Lung microvascular endothelial cell (primary cell): ENCODE data around the gene ZNF777. TPM values are rescaled to one million over a fixed set of nuclear protein-coding genes. Genes with fewer than 3 reads are reported as not detected.
"Not testable (repeated sequence)": the region's sequence is repeated elsewhere in the genome, so short reads cannot be mapped to it uniquely, and the experiment has no call there.

Source experiments
- DNase-seq, 2 donors: peaks; one replicate each; pipeline versions ENCODE4 v3.0.0 to v3.0.0-alpha.2; 2010; ENCODE audit warnings: low read depth in 2 of 2
- total RNA-seq: library from RNA; depleted of rRNA; stranded (reverse); fragments of >200 nt; gene quantifications from 2 replicates; pipeline ENCODE4 v1.2.1, GENCODE V29; 2014

The ZNF777 gene
- 2.4 and 2.6 TPM in 2 replicates for total RNA-seq

DNA sequence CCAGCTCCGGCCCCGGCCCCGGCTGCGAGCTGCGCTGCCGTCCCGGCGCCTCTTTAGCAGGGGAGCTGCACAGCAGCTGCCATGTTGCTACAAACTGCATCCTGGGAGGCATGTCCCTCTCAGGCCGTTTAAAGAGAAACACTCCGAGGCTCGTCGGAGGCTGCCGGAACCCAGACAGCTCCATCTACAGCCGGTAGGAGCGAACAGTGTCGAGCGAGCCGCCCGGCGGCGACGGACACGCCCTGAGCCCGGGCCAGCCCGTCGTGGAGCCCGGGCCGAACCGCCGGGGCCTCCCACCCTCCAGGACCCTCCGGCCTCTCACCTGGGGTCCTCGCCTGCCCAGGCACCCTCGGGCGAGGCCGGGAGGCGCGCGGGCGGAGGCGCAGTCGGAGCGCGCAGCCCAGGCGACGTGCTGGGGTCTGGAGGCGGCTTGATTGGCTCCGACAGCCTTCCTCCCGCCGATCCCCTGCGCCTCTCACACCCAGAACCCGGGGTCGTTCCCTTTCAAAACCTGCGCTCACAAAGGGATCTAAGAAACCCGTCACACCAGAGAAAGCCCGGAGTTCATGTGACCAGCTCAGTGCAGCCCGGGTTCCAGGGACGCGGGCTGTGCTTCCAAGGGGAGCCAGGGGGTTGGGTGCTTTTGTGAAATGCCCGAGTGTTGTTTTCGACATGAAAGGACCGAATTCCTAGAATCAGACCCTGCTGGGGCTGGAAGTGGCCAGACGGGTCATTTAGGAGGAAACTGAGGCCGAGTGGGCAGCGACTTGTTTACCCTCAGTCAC lies at the start of gene ZNF777:
TSS of gene ZNF777 (minus strand) at position 570 of the 785 bp plus-strand sequence. CDS start 5,040 bp downstream, outside the sequence.
- DNase-seq, result peak; percentile 86 to 90

DNA sequence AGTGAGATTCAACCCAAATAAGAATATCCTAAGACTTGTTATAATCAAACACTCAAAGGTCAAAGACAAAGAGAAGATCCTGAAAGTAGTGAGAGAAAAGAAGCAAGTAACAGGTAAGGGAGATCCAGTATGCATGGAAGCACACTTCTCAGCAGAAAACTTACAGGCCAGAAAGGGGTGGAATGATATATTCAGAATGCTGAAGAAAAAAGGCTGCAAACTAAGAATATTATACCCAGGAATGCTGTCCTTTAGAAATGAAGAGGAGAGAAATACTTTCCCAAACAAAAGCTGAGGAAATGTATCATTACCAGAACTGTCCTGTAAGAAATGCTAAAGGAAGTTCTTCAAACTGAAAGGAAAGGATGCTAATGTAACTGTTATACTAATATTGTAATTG lies 49.4 kb upstream of the ZNF777 start:
- DNase-seq, result no peak

GRCh38 chr7:149509774-149510173 lies 48.9 kb upstream of the ZNF777 start:
- DNase-seq, result no peak

GRCh38 chr7:149505551-149505950 lies 44.7 kb upstream of the ZNF777 start:
- DNase-seq, result no peak

DNA sequence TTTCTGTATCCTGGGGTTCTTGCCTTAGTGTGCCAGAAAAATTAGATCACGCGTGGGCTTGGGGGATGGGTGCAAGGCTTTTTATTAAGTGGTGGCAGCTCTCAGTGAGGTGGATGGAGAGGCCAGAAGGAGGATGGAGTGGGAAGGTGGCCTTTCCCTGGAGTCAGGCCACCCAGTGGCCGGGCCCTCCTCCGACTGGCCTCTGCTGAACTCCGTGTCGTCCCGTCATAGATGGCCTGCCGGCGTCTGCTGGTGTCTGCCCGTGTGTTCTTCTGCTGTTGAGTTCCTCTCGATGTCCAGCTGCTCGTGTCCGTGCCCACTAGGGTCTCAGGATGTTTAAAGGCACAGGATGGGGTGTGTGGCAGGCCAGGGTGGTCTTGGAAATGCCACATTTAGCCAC lies 40.8 kb upstream of the ZNF777 start:
- DNase-seq, result no peak

GRCh38 chr7:149500910-149501309 lies 40.0 kb upstream of the ZNF777 start:
- DNase-seq, result no peak

GRCh38 chr7:149500201-149500600 lies 39.3 kb upstream of the ZNF777 start:
- DNase-seq, result no peak

DNA sequence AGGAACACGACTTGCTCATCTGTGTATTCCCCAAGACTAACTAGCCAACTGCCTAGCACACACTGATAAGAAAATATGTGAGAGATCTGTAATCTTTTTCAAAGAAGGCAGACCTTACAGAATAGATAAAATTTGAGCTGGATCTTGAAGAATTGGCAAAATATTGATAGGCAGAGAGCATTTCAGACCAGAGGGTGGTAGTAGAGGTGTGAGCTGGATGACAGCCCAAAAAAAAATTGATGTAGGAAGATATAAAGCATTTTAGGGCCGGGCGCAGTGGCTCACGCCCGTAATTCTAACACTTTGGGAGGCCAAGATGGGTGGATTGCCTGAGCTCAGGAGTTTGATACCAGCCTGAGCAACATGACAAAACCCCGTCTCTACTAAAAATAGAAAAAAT lies 37.9 kb upstream of the ZNF777 start:
- no peak for DNase-seq

DNA sequence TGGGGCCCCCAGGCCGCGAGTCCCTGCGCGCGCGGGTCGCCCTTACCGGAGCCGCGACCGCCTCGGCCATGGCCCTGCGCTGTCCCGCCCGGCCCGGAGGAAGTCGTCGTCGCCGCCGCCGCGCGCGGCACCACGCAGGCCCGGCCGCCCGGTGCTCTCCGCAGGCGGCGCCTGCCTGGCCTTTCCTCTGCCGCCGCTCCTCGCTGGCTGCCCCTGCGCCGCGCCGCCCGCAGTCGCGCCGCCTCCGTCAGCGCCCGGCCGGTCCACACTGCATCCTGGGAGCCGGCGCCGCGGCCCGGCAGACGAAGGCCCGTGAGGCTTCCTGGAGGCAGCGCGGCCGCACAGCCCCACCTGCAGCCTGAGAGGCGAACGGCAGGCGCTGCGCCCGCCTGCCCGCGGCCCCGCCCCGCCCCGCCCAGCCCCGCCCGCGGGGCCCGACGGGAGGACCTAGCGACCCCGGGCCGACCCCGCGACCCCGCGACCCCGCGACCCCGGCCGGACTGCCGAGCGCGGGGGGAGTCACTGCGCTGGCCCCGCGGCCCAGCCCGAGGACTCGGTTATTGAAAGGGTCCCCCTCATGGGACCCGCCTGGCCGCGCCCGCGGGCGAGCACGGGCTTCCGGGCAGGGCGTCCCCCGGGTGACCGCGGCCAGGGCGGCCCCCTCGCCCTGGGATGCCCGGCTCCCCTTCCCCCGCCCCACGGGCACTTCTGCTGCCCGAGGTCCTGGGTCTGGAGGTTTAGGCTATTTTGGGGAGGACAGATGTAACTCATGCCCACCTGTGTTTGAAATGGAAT lies 36.8 kb upstream of the ZNF777 start, which contains the start of gene ZNF746:
TSS of gene ZNF746 (minus strand) at position 343 of the 795 bp plus-strand sequence. CDS start at position 70, 273 bp downstream.
- DNase-seq, result peak; percentile 83 to 84

DNA sequence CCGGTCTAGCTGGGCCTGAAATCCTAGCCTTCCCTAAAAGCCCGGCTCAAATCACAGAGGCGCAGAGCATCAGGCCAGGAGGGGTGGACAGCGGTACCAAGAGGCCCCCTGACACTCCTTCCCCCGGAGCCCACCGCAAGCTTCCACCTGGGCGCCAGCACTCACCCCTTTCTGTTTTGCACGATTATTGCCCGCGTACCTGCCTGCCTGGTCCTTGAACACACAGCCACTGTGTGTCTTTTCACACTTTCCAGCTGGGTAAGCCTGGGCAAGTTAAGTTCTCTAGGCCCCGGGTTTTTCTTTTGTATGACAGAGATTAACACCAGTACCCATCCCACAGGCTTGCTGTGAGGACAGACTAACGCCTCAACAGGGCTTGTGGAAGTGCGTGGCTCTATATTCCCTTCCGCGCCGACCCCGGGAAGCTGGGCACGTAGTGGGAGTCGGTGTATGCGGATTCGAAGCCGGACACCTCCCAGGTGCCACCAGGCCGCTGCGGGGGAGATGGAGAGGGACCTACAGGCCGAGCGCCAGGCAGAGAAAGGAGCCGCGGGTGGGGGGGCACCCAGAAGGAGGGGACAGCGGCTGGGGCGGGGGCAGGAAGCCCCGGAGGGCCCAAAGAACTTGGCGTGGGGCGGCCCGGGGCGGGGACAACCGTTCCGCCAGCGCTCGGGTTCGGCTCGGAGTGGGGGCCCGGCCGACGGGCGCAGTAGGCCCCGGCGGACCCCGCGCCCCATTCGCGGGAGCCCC lies 36.0 kb upstream of the ZNF777 start:
- DNase-seq, result peak; percentile 45 to 54

DNA sequence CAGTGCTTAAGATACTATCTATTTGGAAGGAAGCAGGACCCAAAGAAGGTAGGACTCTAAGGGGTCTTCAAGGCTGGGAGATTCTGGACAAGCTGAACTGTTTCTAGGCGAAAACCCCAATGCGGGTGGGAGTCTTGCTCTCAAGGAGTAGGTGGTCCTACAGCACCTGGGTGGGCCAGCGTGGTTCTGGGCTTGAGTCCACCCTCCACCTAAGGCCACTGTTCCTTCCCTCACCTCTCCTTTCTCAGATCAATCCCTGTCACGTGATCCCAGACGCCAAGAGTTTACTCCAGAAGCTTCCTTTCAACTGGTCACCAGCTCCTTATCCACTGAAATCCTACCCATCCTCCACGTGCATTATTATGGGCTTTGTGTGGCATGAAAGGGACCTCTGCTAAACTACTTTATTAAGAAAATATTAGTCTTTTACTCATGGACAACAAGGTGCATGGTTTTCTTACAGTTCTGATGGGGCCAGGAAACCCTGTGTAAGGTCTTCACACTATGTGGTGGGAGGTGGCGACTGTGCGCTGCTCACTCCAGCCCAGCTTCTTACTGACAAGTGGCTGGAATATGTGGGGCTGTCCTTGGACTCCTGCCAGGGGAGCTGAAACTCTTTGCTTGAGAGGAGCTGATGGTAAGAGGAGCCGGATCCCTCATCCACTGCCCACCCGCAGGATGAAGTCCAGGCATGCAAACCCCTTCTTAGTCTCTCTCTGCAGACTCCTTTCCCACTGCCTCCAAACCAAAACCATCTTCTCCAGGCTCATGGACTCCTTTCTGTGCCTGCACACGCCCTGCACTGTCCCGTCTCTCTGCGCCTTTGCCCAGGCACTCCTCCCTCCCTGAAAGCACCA lies 35.2 kb upstream of the ZNF777 start:
- DNase-seq, result peak; percentile 52 to 84

DNA sequence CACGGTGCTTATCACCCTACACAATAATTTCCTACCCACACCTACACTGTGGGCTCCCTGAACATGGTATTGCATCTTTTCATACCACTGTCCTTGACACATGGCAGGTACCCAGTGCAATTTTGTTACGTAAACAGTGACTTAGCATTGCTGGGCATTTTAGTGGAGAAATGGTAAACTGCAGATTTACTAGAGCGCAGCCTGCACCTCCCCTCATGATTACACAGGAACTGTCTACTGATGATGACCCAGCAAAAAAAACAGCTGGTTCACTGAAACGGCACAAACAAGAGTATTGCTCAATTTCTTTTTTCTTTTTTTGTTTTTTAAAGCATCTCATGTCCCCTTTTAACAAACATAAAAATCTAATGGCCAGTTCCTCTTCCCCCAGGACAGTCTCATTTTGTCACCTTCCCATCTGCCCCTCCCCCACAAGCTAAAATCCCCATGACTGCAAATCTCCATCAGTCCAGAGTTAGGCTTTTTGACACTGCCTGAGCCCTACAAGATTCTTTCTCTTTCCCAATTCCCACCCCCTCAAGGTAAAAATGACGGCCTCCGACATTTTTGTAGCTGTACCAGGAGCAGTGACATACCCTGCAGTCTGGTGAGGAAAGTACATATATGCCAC lies 34.0 kb upstream of the ZNF777 start:
- DNase-seq, result peak; percentile 9 to 42

DNA sequence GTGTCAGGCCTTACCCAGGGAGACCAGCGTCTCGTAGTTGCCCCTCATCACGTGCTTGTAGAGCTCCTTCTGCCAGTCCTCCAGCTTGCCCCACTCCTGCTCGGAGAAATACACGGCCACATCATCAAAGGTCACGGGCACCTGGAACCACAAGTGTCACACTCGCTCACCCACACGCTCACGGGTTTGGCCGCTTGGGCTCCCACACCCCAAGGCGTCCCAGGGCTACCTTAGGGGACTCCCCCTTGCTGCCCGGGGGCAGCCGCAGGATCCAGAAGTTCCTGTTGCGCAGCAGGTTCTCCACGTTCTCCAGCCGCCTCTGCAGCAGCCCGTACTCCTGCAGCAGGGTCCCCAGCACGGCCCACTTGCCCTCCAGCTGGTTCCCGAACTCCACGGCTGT lies 33.1 kb upstream of the ZNF777 start:
- DNase-seq, result not testable (repeated sequence)

GRCh38 chr7:149493366-149493765 lies 32.5 kb upstream of the ZNF777 start:
- DNase-seq, result no peak

DNA sequence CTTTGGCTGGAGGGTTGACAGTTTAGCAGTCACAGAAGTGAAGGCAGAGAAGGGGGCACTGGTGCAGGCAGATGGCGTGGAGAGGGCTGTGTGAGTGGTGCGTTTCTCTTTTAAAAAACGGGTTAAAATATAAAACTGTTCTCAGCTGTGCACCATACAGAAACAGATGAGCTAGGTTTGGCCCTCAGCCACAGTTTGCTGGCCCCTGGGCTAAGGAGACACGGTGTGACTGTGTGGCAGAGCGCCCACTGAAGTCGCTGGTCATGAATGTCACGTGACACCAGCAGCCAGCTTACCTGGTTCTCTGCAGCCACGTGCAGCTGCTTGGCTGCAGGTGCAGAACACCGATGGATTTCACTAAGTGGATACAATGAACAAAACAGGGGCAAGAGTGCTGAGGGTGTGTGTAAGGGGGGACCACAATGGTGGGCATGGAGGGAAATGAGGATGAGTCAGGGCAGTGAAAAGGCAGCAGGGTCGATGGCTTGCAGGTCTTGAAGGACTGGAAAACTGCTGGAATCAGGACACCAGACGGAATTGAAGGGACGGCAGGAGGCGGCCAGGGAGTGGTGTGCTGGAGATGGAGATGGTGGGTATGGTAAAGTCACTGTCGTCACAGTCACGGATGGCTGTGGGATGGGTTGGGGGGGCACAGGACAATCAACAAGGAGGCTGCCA lies 29.4 kb upstream of the ZNF777 start:
- no peak for DNase-seq

DNA sequence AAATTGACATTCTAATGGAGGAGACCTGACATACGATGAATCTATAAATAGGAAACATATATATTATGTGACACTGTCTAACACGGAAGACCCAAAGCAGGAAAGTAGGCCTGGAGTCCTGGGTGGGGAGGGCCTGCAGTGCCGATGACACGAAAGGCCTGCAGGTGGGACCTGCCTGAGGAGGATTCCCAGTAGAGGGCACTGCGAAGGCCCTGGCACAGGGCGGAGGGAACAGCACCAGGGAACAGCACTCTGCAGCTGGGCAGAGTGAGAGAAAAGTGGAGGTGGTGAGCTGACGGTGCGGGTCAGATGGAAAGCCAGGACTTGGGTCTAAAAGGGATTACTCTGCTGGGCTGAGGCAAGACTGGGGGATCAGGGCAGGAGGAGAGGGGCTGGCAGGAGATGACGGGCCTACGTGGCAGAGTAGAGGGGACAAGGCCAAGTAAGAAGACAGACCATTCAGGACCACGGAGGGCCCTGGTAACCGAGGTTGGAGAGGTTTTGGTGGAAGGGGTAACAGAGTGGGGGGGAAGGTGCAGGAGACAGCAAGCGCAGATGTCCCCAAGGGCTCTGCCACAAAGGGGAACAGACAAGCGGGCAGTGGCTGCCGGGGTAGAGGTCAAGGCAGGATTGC lies 28.6 kb upstream of the ZNF777 start:
- DNase-seq, result peak in 1 of 2 donors; percentile 25

GRCh38 chr7:149479568-149479967 lies 18.7 kb upstream of the ZNF777 start:
- no peak for DNase-seq

GRCh38 chr7:149478754-149479153 lies 17.9 kb upstream of the ZNF777 start:
- no peak for DNase-seq
